ENCODE measurements around the gene KLHL29. TPM values are rescaled to one million over a fixed set of nuclear protein-coding genes. Genes with fewer than 3 reads are reported as not detected.

The KLHL29 gene
- total RNA-seq, 1 experiment from 2014 or later = 43.1 TPM

GRCh38 chr2:23477392-23477791 lies 92.4 kb downstream of the KLHL29 start:
- no peaks in the 10 kb centered on the region for H3K9me3 Mint-ChIP-seq (ENCODE audit: unreplicated experiment)
- ChIA-PET POLR2A (no interaction called here), CTCF (interaction anchor here (2.0 kb wide), 1 partner anchor 16 kb away, joined by 6 read pairs; no protein-coding TSS in a partner anchor)
- BruUV-seq (replicated peaks) = no TSS peak
- DNase-seq (ENCODE audit: unreplicated experiment) = no peak
- H3K27me3 Mint-ChIP-seq (ENCODE audit: insufficient read depth, unreplicated experiment) = no peaks in the 10 kb centered on the region
- H3K36me3 Mint-ChIP-seq (ENCODE audit: insufficient read depth, unreplicated experiment) = peaks cover 14% of the 10 kb centered on the region
- intact Hi-C loops (cut with micrococcal nuclease) = no loop called here
- H3K4me1 Mint-ChIP-seq (ENCODE audit: insufficient read depth, unreplicated experiment) = peaks cover 12% of the 10 kb centered on the region
- H3K4me3 Mint-ChIP-seq (ENCODE audit: unreplicated experiment) = no peak overlapping the region
- no peak overlapping the region for H3K27ac Mint-ChIP-seq (ENCODE audit: low read depth, unreplicated experiment)
- no peak for TF ChIP-seq CTCF (IDR thresholded peaks at IDR 0.05; ENCODE audit: unreplicated experiment)

GRCh38 chr2:23478087-23478932 lies 93.3 kb downstream of the KLHL29 start:
- Mint-ChIP-seq H3K27me3 (ENCODE audit: insufficient read depth, unreplicated experiment) (no peaks in the 10 kb centered on the region), H3K4me1 (ENCODE audit: insufficient read depth, unreplicated experiment) (peaks cover 12% of the 10 kb centered on the region), H3K27ac (ENCODE audit: low read depth, unreplicated experiment) (peak overlapping the region; percentile 25), H3K4me3 (ENCODE audit: unreplicated experiment) (no peak overlapping the region), H3K9me3 (ENCODE audit: unreplicated experiment) (no peaks in the 10 kb centered on the region), H3K36me3 (ENCODE audit: insufficient read depth, unreplicated experiment) (peaks cover 19% of the 10 kb centered on the region)
- BruUV-seq (replicated peaks) = no TSS peak
- intact Hi-C loops (cut with micrococcal nuclease) = no loop called here
- DNase-seq (ENCODE audit: unreplicated experiment) = no peak
- ChIA-PET CTCF (no interaction called here), POLR2A (no interaction called here)
- no peak for TF ChIP-seq CTCF (IDR thresholded peaks at IDR 0.05; ENCODE audit: unreplicated experiment)

- DNase-seq (ENCODE audit: unreplicated experiment) = no peak
- Mint-ChIP-seq H3K27ac (ENCODE audit: low read depth, unreplicated experiment) (peak overlapping the region; percentile 25), H3K4me3 (ENCODE audit: unreplicated experiment) (no peak overlapping the region), H3K9me3 (ENCODE audit: unreplicated experiment) (no peaks in the 10 kb centered on the region), H3K27me3 (ENCODE audit: insufficient read depth, unreplicated experiment) (no peaks in the 10 kb centered on the region), H3K36me3 (ENCODE audit: insufficient read depth, unreplicated experiment) (peaks cover 19% of the 10 kb centered on the region), H3K4me1 (ENCODE audit: insufficient read depth, unreplicated experiment) (peaks cover 16% of the 10 kb centered on the region)
- POLR2A ChIA-PET = no interaction called here
- BruUV-seq (replicated peaks) = no TSS peak
- no peak for TF ChIP-seq CTCF (IDR thresholded peaks at IDR 0.05; ENCODE audit: unreplicated experiment)
- intact Hi-C loops (cut with micrococcal nuclease) = no loop called here
- CTCF ChIA-PET = interaction anchor here (0.6 to 1.5 kb wide), 2 partner anchors 18 to 95 kb away, joined by 4 to 5 read pairs; no protein-coding TSS in a partner anchor
These were observed 94.1 kb downstream of the KLHL29 start for GRCh38 chr2:23478933-23479683.
